ENCODE results near the gene MEN1. TPM values are rescaled to one million over a fixed set of nuclear protein-coding genes. Genes with fewer than 3 reads are reported as not detected.

MEN1 gene
- total and polyA plus RNA-seq, 2 experiments from 2014 or later = 13.2 to 24.6 TPM

DNA sequence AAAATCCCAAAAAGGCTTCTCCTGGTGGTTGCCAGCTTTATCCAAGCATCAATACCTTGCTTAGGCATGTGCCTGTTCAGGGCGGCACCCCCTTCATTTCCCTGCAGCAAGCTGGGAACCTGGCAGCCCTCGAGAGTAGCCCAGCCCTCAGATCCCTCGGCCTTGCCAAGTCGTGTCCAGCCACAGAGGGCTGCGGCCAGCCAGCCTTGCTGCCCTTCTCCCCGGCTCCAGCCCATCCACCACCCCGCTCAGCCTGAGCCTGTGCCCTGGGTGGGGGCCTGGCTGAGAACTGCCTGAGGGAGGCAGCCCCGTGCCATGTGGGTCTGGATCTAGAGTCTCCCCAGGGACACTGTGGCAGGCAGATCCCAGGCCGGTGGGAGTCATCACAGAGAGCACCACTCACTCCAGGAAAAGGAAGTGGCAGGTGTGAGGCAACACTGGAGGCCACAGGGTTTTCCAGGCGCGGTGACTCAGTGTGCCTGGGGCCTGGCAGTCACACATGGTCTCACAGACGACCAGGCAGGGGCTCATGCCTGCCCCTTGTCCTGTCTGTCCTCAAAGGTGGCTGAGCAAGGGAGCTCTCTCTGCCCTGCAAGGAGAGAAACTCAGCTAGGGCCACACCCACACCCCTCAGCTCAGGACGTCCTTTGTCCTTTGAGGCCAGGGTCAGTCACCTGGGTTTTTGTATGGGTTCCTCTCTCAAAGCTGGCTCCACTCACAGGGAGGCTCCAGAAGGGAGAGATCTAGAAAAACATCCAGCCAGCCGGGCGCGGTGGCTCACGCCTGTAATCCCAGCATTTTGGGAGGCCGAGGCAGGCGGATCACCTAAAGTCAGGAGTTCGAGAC lies 46.3 kb upstream of the MEN1 start:
- peak overlapping the region; percentile 8; the same call in 1 of the 2 replicates for H3K4me3 ChIP-seq
- no peaks in the 10 kb centered on the region for H3K27me3 ChIP-seq (replicated peaks; ENCODE audit: insufficient read depth)
- peak overlapping the region; percentile 83 for H3K27ac ChIP-seq
- H3K9me2 ChIP-seq (ENCODE audit: insufficient read depth) = no peaks in the 10 kb centered on the region
- TF ChIP-seq EZH2 (IDR thresholded peaks at IDR 0.05; ENCODE audit: insufficient read depth, poor library complexity, severe bottlenecking) = no peak
- TF ChIP-seq EZH2phosphoT487 (IDR thresholded peaks at IDR 0.05; ENCODE audit: insufficient read depth, low read depth) = no peak
- H3K4me2 ChIP-seq (ENCODE audit: unreplicated experiment) = peak overlapping the region; percentile 43
- H3K36me3 ChIP-seq (ENCODE audit: low read depth) = peaks cover 22% of the 10 kb centered on the region
- H3K9ac ChIP-seq = peak overlapping the region; percentile 65
- DNase-seq = peak; percentile 98
- no peaks in the 10 kb centered on the region for H4K20me1 ChIP-seq (ENCODE audit: insufficient read depth)
- in situ Hi-C loops (cut with MboI) = no loop called here
- peaks cover 32% of the 10 kb centered on the region for H3K4me1 ChIP-seq (ENCODE audit: insufficient read depth)
- H3K9me3 ChIP-seq (ENCODE audit: low read depth) = no peaks in the 10 kb centered on the region
- H3F3A ChIP-seq (ENCODE audit: insufficient read depth) = peaks cover 18% of the 10 kb centered on the region; the same call in 1 of the 2 replicates
- H2AFZ ChIP-seq = no peak overlapping the region
- WGBS, 2 experiments (ENCODE audit: low coverage in 1 of 2, low lambda C conversion rate in 2 of 2, missing lambda C conversion rate in 2 of 2) = 34 to 35% methylated on average over 20 of the region's 20 CpGs
- H3K79me2 ChIP-seq (ENCODE audit: insufficient read depth) = peaks cover 73% of the 10 kb centered on the region

DNA sequence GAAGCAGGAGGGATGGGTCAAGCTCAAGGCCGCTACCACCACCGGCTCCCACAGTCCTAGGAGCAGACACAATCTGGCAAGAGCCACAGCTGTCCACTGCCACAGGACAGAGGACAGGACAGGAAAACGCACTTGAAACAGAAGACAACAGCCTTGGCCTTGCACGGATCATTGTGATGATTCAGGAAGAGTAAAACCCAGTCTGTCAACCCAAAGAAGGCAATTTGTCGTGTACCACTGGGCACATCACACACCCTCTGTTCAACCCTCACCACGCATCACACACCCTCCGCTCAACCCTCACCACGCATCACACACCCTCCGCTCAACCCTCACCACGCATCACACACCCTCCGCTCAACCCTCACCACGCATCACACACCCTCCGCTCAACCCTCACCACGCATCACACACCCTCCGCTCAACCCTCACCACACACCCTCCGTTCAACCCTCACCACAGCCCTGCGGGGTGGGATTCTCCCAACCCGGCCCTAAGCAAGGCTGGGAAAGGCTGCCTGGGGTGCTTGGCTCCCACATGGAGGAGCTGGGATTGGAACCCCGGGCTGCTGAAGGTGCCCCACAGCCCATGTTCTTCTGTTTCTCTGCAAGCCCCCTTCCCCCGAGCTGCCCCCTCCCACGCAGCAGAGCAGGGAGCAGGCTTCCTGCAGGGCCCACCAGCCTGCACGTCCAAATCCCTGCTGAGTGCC lies 45.4 kb upstream of the MEN1 start:
- in situ Hi-C loops (cut with MboI) = no loop called here
- DNase-seq = peak; percentile 38
- Histone ChIP-seq H2AFZ (no peak overlapping the region), H3K9me3 (ENCODE audit: low read depth) (no peaks in the 10 kb centered on the region), H3K4me2 (ENCODE audit: unreplicated experiment) (peak overlapping the region; percentile 55), H4K20me1 (ENCODE audit: insufficient read depth) (no peaks in the 10 kb centered on the region), H3K4me3 (peak overlapping the region; percentile 23), H3K4me1 (ENCODE audit: insufficient read depth) (peaks cover 40% of the 10 kb centered on the region), H3K9ac (peak overlapping the region; percentile 65), H3K27ac (peak overlapping the region; percentile 83), H3K79me2 (ENCODE audit: insufficient read depth) (peaks cover 65% of the 10 kb centered on the region), H3F3A (ENCODE audit: insufficient read depth) (peaks cover 14% of the 10 kb centered on the region; the same call in 1 of the 2 replicates), H3K27me3 (replicated peaks; ENCODE audit: insufficient read depth) (no peaks in the 10 kb centered on the region), H3K9me2 (ENCODE audit: insufficient read depth) (no peaks in the 10 kb centered on the region), H3K36me3 (ENCODE audit: low read depth) (peaks cover 22% of the 10 kb centered on the region)
- WGBS, 2 experiments (ENCODE audit: low coverage in 1 of 2, low lambda C conversion rate in 2 of 2, missing lambda C conversion rate in 2 of 2) = 71 to 77% methylated on average over 12 to 17 of the region's 22 CpGs
- TF ChIP-seq EZH2phosphoT487 (IDR thresholded peaks at IDR 0.05; ENCODE audit: insufficient read depth, low read depth) = no peak
- no peak for TF ChIP-seq EZH2 (IDR thresholded peaks at IDR 0.05; ENCODE audit: insufficient read depth, poor library complexity, severe bottlenecking)

DNA sequence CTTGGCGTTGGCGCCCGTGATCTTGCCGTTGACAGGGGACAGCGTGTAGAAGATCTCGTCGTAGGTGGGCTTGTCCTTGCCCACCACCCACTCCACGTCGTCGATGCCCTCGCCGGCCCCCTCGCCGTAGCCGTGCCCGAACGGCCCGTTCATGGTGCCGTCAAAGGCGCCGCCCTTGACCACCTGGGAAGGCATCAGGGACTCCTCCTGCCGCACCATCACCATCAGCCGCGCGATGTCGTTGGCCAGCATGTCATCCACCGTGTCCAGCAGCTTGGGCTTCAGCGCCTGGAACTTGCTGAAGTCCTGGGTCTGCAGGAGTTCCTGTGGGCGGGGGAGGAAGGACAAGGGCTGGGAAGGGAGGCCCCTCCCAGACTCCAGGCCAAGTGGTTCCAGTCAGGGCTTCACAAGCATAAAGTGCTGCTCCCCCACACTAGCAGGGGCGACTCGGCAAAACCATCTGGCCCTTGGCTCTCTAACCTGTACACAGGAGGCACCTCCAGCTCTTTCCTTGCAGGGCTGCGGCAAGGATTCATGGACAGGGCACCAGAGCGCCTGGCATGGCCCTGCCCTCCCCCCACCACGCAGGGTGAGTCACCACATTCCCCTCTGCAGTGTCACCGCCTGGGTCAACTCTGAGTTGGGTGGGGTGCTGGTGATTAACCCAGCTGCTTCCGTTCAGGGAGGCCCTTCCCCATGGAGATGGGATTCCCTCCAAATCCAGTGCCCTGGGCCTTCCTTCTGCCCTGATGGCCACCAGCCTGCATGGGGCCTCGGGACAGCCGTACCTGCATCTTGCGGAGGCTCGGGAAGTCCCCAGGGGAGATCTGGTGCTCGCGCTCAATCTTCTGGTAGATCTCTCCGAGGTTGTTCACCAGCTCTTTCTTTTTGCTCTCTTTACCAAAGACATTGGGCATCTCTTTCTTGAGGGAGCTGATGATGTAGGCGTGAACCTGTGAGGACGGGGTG lies 44.5 kb upstream of the MEN1 start:
- Histone ChIP-seq H3K4me2 (ENCODE audit: unreplicated experiment) (peak overlapping the region; percentile 55), H4K20me1 (ENCODE audit: insufficient read depth) (no peaks in the 10 kb centered on the region), H3F3A (ENCODE audit: insufficient read depth) (peaks cover 14% of the 10 kb centered on the region; the same call in 1 of the 2 replicates), H3K36me3 (ENCODE audit: low read depth) (peaks cover 22% of the 10 kb centered on the region), H3K27ac (peak overlapping the region; percentile 83), H3K9me3 (ENCODE audit: low read depth) (no peaks in the 10 kb centered on the region), H3K4me3 (peak overlapping the region; percentile 23), H3K79me2 (ENCODE audit: insufficient read depth) (peaks cover 55% of the 10 kb centered on the region), H3K9me2 (ENCODE audit: insufficient read depth) (no peaks in the 10 kb centered on the region), H3K4me1 (ENCODE audit: insufficient read depth) (peaks cover 46% of the 10 kb centered on the region), H3K27me3 (replicated peaks; ENCODE audit: insufficient read depth) (no peaks in the 10 kb centered on the region), H3K9ac (peak overlapping the region; percentile 49), H2AFZ (no peak overlapping the region)
- in situ Hi-C loops (cut with MboI) = no loop called here
- TF ChIP-seq EZH2phosphoT487 (IDR thresholded peaks at IDR 0.05; ENCODE audit: insufficient read depth, low read depth) (no peak), EZH2 (IDR thresholded peaks at IDR 0.05; ENCODE audit: insufficient read depth, poor library complexity, severe bottlenecking) (no peak)
- WGBS, 2 experiments (ENCODE audit: low coverage in 1 of 2, low lambda C conversion rate in 2 of 2, missing lambda C conversion rate in 2 of 2) = 48 to 51% methylated on average over 43 to 45 of the region's 45 CpGs
- peak; percentile 97 for DNase-seq
